GM19455 (cell line): ENCODE data around the gene ZMYND12.

ENCODE experiments used
- ATAC-seq: cut with Tn5 transposase; IDR thresholded peaks from one replicate; pipeline ENCODE4 v1.9.1; 2021; ENCODE audit not compliant: unreplicated experiment

Gene ZMYND12

GRCh38 chr1:42399315-42400100 lies 56.3 kb downstream of the ZMYND12 start:
- no peak for ATAC-seq

- no peak for ATAC-seq
Measured at GRCh38 chr1:42392967-42393848, 62.6 kb downstream of the ZMYND12 start.

- no peak for ATAC-seq
Measured at GRCh38 chr1:42392255-42392654, 63.6 kb downstream of the ZMYND12 start.

GRCh38 chr1:42386051-42386450 lies 69.8 kb downstream of the ZMYND12 start:
- no peak for ATAC-seq

- ATAC-seq: no peak
Measured at GRCh38 chr1:42385283-42385682, 70.5 kb downstream of the ZMYND12 start.

GRCh38 chr1:42381280-42381673 lies 74.5 kb downstream of the ZMYND12 start:
- ATAC-seq: no peak

GRCh38 chr1:42380586-42381279 lies 75.1 kb downstream of the ZMYND12 start, which contains the start of gene RIMKLA:
RIMKLA (plus strand) TSS chr1:42380792; CDS start chr1:42380935, 143 bp downstream.
- ATAC-seq: peak; percentile 89
